Dermis microvascular lymphatic vessel endothelial cell (primary cell): ENCODE data around the gene RFK. TPM values are rescaled to one million over a fixed set of nuclear protein-coding genes. Genes with fewer than 3 reads are reported as not detected.
A peak's percentile ranks its signal among the peaks of the same experiment; 100 is the strongest.
"Not testable (repeated sequence)": the region's sequence is repeated elsewhere in the genome, so short reads cannot be mapped to it uniquely, and the experiment has no call there.

Experiments used
- DNase-seq, 2 donors: peaks; one replicate each; pipeline versions ENCODE4 v3.0.0 to v3.0.0-alpha.2; 2010; ENCODE audit warnings: low read depth in 2 of 2
- total RNA-seq: library from RNA; depleted of rRNA; stranded (reverse); fragments of >200 nt; gene quantifications from 2 replicates; pipeline ENCODE4 v1.2.1, GENCODE V29; 2014

RFK gene
- total RNA-seq, 1 donor from 2014 or later = 38.3 TPM

DNA sequence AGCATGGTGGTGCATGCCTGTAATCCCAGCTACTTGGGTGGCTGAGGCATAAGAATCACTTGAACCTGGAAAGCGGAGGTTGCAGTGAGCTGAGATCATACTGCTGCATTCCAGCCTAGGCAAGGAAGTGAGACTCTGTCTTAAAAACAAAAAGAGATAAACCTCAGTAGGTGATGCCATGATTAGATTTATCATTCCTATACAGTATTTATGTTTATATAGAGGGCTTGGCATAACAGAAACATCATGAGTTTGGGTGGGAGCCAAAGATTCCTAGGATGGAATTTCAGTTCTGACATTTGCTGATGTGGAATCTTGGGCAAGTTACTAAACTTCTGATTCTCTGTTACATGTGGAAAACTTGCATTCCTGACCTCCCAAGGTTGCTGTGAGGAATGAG is 22.3 kb downstream of the RFK start:
- DNase-seq = peak in 1 of 2 donors; percentile 47

DNA sequence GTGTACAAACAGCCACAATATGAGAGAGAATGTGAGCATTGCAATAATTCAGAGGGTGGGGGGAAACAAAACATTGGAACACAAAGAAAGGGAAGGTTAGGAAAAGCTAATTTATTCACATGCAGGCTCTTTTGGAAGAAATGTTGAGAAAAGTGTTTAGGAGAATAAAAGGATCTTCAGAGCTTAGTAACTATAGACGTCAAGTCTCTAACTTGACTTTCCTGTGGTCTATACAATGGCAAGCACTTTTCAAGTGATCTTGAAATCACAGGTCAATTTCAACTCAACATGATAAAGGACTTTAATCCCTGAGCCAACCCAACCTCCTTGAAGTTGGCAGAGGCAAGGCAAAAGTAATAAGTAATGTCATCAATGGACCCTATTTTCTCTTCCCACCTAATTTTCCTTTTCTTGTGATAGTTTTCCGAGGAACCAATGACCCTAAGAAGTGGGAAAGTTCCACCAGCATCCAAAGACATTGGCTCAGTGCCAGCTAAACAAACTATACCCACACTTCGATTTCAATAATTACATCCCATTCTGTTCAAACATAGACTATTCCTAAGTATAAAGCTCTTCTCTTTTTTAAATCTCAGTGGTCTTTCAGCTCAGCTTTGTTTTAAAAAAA is 23.7 kb downstream of the RFK start:
- DNase-seq = no peak

DNA sequence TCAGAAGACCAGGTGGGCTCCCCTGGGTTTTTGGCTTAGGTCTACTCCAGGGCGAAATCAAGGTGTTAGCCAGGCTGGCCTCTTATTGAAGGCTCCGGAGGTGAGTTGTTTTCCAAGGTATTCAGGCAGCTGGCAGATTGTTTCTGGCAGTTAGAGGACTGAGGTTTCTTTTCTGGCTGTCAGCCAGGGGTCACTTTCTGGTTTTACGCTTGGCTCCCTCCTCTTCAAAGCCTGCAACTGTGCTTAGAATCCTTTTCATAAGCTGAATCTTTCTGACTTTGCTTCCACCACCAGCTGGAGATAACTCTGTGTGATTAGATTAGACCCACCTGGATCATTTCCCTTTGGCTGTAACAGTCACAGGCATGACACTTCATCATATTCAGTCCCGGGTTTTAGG is 24.6 kb downstream of the RFK start:
- DNase-seq = peak in 1 of 2 donors; percentile 64

DNA sequence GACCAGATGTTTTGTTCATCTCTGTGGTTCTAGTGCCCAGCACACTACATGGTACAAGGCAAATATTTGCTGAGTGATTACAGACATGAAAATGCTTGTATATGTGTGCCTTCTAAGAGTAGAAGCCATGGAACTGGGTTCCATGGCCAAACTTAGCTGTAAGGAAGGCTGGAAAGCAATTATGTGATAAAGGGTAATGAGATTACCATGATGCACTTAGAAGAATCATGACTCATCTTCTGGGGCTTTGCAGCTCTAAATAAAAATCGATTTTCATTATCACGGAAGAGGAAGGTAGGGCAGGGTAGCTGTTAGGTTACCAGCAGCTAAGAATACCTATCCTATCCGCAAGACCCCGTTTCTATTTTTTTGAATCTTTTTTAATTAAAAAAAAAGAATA is 28.0 kb downstream of the RFK start:
- DNase-seq = no peak

DNA sequence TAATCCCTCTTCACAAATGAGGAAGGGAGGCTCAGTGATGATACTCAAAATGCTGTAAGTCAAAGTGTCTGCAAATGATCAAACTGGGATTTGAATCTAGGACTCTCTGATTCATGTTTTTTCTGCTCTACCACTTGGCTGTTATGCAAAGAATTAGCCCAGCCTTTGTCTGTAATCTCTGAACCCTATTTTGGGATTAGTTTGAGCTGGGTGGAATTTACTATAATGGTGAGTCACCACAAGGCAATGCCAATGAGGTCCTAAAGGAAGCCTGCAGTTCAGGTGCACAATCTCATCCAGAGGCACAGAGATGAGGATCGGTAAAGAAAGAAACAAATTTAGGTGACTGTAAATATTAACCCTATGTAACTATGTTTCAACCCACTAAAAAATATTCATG is 29.2 kb downstream of the RFK start:
- peak; percentile 21 to 22 for DNase-seq

DNA sequence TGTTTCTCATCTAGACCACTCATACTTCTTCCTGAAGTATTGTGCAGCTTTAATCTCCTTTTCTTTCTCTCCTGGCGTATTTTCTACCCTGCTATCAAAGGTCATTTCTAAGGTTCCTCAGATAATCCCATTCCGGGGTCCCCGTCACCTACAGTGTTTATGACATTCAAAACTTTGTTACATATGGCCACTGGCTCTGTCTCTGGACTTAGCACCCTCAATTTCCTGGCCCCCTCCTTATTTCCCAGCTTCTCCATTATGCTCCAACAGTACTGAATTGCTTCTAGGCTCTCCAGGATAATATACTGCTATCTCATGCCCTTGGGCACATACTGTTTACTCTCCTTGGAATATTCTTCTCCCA is 31.2 kb downstream of the RFK start:
- DNase-seq = no peak

DNA sequence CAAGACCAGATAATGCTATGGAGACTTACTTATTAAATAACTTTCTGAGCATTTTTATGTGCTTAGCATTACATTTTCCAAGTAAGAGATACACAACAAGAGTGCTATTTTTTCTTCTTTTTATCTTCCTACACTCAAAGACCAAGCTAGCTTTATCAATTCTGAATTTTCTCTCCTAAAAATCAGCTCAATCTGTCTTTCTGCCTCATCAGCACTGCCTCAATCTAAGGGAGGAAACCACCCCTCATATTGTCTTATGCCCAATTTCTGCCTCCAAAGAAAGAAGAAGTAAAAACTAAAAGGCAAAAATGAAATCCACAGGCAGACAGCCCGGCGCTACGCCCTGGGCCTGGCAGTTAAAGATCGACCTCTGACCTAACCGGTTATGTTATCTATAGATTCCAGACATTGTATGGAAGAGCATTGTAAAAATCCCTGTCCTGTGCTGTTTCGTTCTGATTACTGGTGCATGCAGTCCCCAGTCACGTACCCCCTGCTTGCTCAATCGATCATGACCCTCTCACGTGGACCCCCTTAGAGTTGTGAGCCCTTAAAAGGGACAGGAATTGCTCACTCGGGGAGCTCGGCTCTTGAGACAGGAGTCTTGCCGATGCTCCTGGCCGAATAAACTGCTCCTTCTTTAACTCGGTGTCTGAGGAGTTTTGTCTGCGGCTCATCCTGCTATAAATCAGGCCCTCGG is 31.7 kb downstream of the RFK start:
- DNase-seq = not testable (repeated sequence)

DNA sequence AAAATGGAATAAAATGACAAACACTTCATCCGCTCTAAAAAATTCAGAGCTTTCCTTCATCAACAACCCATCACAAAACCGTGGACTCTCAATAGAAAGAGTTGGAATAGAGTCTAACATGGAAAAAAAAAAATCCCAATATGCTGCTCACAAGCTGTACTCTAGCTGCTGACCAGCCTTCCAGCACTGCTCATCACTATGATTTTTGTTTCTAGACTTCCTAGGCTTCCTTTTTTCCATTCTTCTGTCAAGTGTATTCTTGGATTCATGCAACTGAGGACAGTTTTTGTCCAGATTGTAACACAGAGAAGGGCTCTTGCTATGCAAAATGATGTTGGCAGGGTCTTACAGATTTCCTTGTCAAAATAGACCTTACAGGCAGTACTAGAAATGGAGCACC is 34.5 kb downstream of the RFK start:
- no peak for DNase-seq

DNA sequence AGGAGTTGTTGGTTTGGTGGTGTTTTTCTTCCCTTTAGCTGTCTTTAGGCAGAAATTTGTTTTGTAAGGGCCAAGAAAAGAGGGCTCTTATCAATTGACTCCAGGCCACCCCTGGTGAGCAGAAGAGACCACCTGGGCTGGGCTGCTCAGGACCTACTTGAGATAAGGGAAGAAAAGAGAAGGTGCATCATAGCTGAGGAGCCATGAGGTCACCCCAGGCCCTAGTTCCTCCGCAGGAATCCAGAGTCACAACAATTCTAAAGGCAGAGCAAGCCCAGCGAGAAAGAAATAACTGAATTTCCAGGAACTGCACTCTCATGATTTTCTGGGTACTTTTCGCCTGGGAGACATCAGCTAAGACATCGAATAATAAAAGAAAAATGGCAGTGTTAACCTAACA is 34.9 kb downstream of the RFK start:
- no peak for DNase-seq

DNA sequence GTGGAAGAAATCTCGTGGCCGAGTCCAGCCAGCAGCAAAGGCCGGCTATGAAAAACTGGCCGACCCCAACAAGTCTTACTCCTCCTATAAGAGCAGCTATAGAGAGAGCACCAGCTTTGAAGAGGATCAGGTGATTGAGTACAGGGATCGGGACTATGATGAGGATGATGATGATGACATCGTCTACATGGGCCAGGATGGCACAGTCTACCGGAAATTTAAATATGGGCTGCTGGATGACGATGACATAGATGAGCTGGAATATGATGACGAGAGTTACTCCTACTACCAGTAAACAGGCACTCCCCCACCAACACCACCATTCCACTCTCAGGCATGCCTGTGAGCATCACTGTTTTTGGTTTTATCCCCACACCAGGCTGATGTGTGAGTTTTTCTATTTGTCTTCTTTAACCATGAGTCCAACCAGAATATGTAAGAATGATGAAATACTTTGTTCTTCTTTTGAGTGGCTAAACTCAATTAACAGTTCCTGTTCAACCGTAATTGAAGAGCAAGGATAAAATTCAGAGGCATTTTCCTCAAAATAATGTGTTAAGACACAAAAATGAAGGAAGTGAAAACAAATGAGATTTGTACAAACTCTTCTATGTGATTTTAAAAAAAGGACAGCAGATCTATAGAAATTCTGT is 35.5 kb downstream of the RFK start:
- DNase-seq = no peak

DNA sequence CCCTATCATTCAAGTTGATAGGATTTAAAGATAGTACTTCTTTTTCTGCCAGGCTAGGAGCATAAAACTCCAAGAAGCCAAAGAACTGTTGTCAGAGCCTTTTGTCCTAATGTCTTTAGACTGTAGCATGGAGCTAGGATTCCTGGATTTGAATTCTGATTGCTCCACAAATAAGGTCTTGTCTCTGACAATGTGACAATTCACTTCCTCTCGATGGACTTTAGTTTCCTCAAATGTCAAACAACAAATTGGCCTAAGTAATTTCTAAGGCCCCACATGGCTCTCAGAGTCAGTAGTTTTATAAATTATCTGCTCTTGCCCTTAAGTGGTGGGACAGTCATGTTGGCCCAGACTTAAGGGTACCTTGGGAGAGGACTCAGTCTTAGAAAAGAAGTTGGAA is 36.7 kb downstream of the RFK start:
- no peak for DNase-seq

DNA sequence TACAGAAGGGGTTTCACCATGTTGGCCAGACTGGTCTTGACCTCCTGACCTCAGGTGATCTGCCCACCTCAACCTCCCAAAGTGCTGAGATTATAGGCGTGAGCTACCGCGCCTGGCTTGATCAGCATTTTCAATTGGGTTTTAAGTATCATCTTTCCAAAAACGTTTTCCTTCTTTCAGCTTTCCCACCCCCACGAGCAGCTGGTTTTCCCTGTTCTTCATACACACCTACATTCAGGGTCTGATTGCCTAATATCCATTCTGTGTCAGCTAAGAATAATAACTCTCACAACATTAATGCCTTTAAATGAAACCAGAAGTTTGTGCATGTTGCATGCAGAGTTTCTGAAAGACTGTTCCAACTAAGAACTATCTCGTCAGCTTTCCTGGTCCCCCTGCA is 38.3 kb downstream of the RFK start:
- DNase-seq = no peak

DNA sequence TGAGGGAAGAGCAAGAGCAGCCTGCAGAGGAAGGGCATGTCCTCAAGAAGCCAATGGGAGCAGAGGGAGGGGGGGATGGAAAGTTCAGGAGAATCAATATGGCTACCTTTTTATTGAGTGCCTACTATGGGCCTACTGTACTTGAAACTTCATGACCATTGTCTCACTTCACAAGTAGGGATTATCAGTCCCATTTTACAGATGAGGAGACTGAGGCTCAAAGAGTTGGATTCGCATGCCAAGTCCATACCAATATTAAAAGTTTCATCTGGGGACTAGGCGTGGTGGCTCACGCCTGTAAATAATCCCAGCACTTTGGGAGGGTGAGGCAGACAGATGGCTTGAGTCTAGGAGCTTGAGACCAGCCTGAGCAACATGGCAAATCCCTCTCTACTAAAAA is 40.0 kb downstream of the RFK start:
- DNase-seq = no peak

DNA sequence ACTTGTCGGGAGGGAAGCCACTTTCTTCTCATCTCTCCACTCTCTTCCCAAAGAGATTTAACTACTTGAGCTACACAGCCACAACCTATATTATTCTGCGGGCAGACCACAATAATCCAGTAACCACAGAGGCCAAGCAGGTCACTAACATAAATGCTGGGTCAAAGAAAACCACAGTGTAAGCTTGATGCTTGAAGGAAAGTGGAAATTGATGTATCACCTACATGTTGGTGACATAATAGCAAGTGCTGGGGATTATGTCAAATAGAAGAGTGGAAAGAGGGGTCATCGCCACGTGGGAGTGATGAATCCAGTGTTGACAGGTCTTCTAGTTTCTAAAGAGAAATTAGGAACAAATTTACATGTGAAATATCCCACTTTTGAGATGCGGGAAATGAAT is 40.9 kb downstream of the RFK start:
- no peak for DNase-seq

DNA sequence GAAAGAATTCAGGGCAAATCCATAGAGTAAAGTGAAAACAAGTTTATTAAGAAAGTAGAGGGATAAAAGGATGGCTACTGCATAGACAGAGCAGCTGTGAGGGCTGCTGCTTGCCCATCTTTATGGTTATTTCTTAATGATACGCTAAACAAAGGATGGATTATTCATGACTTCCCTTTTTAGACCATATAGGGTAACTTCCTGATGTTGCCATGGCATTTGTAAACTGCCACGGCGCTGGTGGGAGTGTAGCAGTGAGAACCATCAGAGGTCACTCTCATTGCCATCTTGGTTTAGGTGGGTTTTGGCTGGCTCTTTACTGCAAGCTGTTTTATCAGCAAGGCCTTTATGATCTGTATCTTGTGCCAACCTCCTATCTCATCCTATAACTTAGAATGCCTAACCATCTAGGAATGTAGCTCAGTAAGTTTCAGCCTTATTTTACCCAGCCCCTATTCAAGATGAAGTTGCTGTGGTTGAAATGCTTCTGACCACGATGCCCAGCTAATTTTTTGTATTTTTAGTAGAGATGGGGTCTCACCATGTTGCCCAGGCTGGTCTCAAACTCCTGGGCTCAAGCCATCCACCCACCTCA is 42.1 kb downstream of the RFK start:
- no peak for DNase-seq

DNA sequence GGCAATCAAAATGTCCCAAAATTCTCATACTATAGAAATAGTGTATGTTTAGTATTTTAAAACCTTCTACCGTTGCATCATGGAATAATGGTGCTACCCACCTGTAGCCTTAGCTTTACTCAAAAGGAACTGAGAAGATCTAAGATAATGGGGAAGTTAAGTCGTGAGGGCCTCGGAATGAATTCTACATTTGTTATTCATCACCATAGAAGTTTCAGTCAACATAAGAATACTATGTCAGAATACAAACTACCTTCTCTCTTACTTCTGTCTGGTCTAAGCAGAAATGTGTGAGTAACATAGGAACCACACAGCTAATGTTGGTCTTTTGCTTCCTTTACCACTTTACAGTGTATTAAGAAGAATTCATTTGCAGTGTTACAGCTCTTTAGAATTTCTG is 43.2 kb downstream of the RFK start:
- DNase-seq = no peak

DNA sequence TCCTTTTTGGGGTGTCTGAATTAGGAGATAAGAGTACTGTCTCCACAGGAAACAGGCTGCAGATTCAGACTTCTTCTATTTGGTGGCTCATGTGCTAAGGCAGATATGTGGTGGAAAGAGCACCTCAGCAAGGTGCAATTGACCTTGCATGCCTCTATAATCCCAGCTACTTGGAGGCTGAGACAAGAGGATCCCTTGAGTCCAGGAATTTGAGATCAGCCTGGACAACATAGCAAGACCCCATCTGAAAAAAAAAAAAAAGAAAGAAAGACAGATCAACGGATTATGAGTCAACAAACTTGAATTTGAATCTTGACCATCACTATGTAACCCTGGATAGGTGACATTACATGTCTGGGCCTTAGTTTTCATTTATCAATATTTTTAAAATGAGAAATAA is 44.4 kb downstream of the RFK start:
- DNase-seq = no peak

DNA sequence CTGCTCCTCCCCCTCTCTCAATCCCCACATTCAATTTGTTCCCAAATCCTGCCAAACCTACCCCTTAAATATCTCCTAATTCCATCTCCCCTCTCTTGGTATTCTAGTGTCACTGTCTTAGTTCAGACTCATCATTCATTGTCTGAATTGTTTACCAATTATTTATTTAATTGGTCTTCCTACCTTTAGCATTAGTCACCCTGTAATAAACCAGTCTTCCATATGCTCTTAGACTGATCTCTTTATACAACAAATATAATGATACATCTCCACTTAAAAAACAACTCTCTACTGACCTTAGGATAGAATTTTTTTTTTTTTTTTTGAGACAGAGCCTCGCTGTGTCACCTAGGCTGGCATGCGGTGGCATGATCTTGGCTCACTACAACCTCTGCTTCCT is 51.4 kb downstream of the RFK start:
- DNase-seq = no peak

DNA sequence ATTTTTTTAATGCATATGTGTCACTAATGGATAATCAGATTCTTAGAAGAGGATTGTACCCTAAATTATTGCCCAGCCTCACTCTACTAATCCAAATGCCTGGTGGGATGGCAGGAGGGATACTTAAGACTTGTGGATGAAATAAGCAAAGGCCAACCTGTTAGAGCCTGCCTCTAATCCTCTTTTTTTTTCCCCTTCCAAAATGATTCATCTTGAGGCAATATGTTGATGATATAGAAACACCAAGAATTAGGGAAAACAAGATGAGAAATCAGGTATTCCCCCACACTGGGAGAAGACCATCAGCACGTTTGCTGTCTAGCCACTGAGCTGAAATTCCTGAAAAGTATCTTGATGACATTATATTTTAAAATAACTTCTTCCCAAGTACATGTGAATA is 52.0 kb downstream of the RFK start:
- DNase-seq = no peak

DNA sequence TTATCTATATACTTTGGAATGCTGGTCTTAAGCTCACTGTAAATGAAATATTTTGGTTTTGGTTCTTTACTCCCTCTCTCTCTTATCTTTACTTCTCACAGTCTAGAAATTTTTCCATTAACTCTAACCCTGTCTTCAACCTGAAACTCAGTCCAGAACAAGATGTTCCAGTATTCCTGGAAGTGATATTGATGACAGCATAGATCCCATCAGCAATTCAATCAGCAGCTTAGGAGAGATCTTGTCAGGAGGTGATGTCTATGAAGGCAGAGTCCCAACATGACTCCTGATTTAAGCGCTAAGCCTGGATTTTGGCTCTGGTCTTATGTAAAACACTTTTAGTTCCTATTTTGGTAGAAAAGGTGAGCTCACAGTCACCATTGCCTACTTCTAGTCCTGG is 52.6 kb downstream of the RFK start:
- no peak for DNase-seq

DNA sequence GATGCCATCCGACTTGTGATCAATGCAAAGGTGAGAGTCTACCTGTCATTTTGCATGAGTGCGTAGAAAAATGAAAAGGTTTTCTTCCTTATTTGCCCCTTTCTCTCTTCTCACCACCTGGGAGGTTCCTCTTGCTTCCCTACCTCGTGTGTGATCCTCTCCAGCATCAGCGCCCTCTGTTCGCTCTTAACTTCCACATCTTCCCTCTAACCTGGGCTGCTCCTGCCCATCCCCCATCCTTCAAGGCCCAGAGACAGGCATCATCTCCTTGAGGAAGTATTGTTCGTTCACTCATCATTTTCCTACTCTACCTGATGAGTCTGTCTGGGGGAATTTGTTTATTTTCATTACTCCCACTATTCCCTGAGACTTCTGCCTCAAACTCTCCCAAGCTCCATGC is 55.8 kb downstream of the RFK start:
- DNase-seq = no peak

DNA sequence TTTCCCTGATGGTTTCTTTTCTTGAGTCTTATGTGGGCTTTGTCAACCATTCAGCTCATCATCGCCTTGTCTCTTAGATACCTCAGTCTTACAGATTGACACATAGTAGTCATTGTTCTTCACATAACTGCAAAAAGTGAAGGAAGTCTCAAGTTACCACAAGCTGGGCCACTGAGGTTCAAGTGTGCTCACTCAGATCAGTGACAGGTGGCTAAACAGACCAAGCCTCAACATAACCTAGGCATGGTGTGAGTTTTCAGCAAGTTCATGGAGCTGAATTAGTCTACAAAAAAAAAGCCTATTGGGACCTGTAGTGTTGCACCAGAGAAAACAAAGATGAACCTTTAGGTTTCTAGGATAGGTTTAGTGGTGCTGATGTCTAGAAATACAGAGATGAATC is 58.2 kb downstream of the RFK start:
- no peak for DNase-seq
